ENCODE measurements around the gene HOXC12.
A peak's percentile ranks its signal among the peaks of the same experiment; 100 is the strongest.

HOXC12 gene

GRCh38 chr12:53972152-53972702 lies 17.5 kb downstream of the HOXC12 start:
- Histone ChIP-seq H3K27me3 (peaks cover 100% of the 10 kb centered on the region), H3K4me1 (no peaks in the 10 kb centered on the region), H3K9ac (no peak overlapping the region), H3K27ac (no peak overlapping the region), H3K4me3 (no peak overlapping the region), H3K9me3 (peaks cover 33% of the 10 kb centered on the region), H3K36me3 (no peaks in the 10 kb centered on the region), H3K4me2 (no peak overlapping the region), H4K20me1 (peaks cover 97% of the 10 kb centered on the region)
- no peak for TF ChIP-seq Cebpa-rat (IDR thresholded peaks at IDR 0.05)

- Histone ChIP-seq H3K9me3 (peaks cover 33% of the 10 kb centered on the region), H3K27me3 (peaks cover 100% of the 10 kb centered on the region), H4K20me1 (peaks cover 96% of the 10 kb centered on the region), H3K27ac (no peak within 1 kb of the TSS), H3K4me2 (no peak within 1 kb of the TSS), H3K9ac (no peak within 1 kb of the TSS), H3K4me3 (no peak within 1 kb of the TSS), H3K4me1 (no peaks in the 10 kb centered on the region), H3K36me3 (no peaks in the 10 kb centered on the region)
- TF ChIP-seq Cebpa-rat (IDR thresholded peaks at IDR 0.05), result no peak
These were observed 18.1 kb downstream of the HOXC12 start, which contains the start of gene HOXC11 for GRCh38 chr12:53972722-53973235. TSS of gene HOXC11 (plus strand) at chr12:53973126. CDS start at chr12:53973242, 116 bp downstream.

GRCh38 chr12:53973236-53974042 lies 18.7 kb downstream of the HOXC12 start:
- Histone ChIP-seq H3K27ac (no peak overlapping the region), H3K27me3 (peaks cover 100% of the 10 kb centered on the region), H3K36me3 (no peaks in the 10 kb centered on the region), H3K4me1 (no peaks in the 10 kb centered on the region), H4K20me1 (peaks cover 94% of the 10 kb centered on the region), H3K9me3 (peaks cover 33% of the 10 kb centered on the region), H3K4me2 (no peak overlapping the region), H3K9ac (no peak overlapping the region), H3K4me3 (no peak overlapping the region)
- no peak for TF ChIP-seq Cebpa-rat (IDR thresholded peaks at IDR 0.05)

GRCh38 chr12:53974084-53975063 lies 19.7 kb downstream of the HOXC12 start, which contains the start of gene HOTAIR:
TSS of gene HOTAIR (minus strand) at chr12:53974954.
- TF ChIP-seq Cebpa-rat (IDR thresholded peaks at IDR 0.05), result no peak
- peak within 1 kb of the TSS; percentile 32; the same call in 1 of the 2 replicates for H3K4me2 ChIP-seq
- H3K9me3 ChIP-seq, result peaks cover 33% of the 10 kb centered on the region
- H3K4me3 ChIP-seq, result 0 out of 2 replicates have a peak within 1 kb of the TSS, but pooled peaks have one; percentile 8
- H4K20me1 ChIP-seq, result peaks cover 94% of the 10 kb centered on the region
- H3K27ac ChIP-seq, result no peak within 1 kb of the TSS
- H3K27me3 ChIP-seq, result peaks cover 100% of the 10 kb centered on the region
- no peaks in the 10 kb centered on the region for H3K36me3 ChIP-seq
- no peaks in the 10 kb centered on the region for H3K4me1 ChIP-seq
- H3K9ac ChIP-seq, result no peak within 1 kb of the TSS

GRCh38 chr12:53975064-53975471 lies 20.4 kb downstream of the HOXC12 start:
- no peaks in the 10 kb centered on the region for H3K4me1 ChIP-seq
- peak overlapping the region; percentile 32; the same call in 1 of the 2 replicates for H3K4me2 ChIP-seq
- H3K9me3 ChIP-seq, result peaks cover 33% of the 10 kb centered on the region
- no peak for TF ChIP-seq Cebpa-rat (IDR thresholded peaks at IDR 0.05)
- peaks cover 94% of the 10 kb centered on the region for H4K20me1 ChIP-seq
- H3K36me3 ChIP-seq, result no peaks in the 10 kb centered on the region
- H3K27ac ChIP-seq, result no peak overlapping the region
- H3K4me3 ChIP-seq, result 0 out of 2 replicates have a peak overlapping the region, but pooled peaks have one; percentile 8
- no peak overlapping the region for H3K9ac ChIP-seq
- H3K27me3 ChIP-seq, result peaks cover 100% of the 10 kb centered on the region

- Histone ChIP-seq H3K4me1 (no peaks in the 10 kb centered on the region), H3K36me3 (no peaks in the 10 kb centered on the region), H3K27ac (no peak overlapping the region), H3K9ac (no peak overlapping the region), H3K27me3 (peaks cover 100% of the 10 kb centered on the region), H3K4me3 (no peak overlapping the region), H3K4me2 (peak overlapping the region; percentile 32; the same call in 1 of the 2 replicates), H3K9me3 (peaks cover 33% of the 10 kb centered on the region), H4K20me1 (peaks cover 94% of the 10 kb centered on the region)
- TF ChIP-seq Cebpa-rat (IDR thresholded peaks at IDR 0.05), result no peak
These were observed 20.9 kb downstream of the HOXC12 start for GRCh38 chr12:53975479-53976152.

GRCh38 chr12:53976172-53976822 lies 21.6 kb downstream of the HOXC12 start:
- Histone ChIP-seq H4K20me1 (peaks cover 94% of the 10 kb centered on the region), H3K4me2 (no peak overlapping the region), H3K36me3 (no peaks in the 10 kb centered on the region), H3K9ac (no peak overlapping the region), H3K4me3 (no peak overlapping the region), H3K4me1 (no peaks in the 10 kb centered on the region), H3K27ac (no peak overlapping the region), H3K9me3 (peaks cover 33% of the 10 kb centered on the region), H3K27me3 (peaks cover 100% of the 10 kb centered on the region)
- TF ChIP-seq Cebpa-rat (IDR thresholded peaks at IDR 0.05), result no peak

- Histone ChIP-seq H4K20me1 (peaks cover 94% of the 10 kb centered on the region), H3K4me1 (no peaks in the 10 kb centered on the region), H3K36me3 (no peaks in the 10 kb centered on the region), H3K27me3 (peaks cover 100% of the 10 kb centered on the region), H3K4me2 (no peak overlapping the region), H3K4me3 (no peak overlapping the region), H3K27ac (no peak overlapping the region), H3K9ac (no peak overlapping the region), H3K9me3 (peaks cover 38% of the 10 kb centered on the region)
- TF ChIP-seq Cebpa-rat (IDR thresholded peaks at IDR 0.05), result no peak
These were observed 22.3 kb downstream of the HOXC12 start for GRCh38 chr12:53976823-53977595.
